Ishikawa (cell line): ENCODE results near the gene ADH7.

ENCODE experiments used
- CEBPB ChIP-seq: IDR thresholded peaks from 2 replicates; pipeline ENCODE4 v1.6.1; 2012
- CREB1 ChIP-seq: IDR thresholded peaks from 2 replicates; pipeline ENCODE4 v1.6.1; 2012; ENCODE audit warnings: low read depth
- EGR1 ChIP-seq: IDR thresholded peaks from 2 replicates; pipeline ENCODE4 v1.6.1; 2012
- EP300 ChIP-seq: IDR thresholded peaks from 2 replicates; pipeline ENCODE4 v1.6.1; 2012; ENCODE audit warnings: borderline replicate concordance
- FOXM1 ChIP-seq: IDR thresholded peaks from 2 replicates; pipeline ENCODE4 v1.6.1; 2012; ENCODE audit warnings: low read depth, borderline replicate concordance
- MAX ChIP-seq: IDR thresholded peaks from 2 replicates; pipeline ENCODE4 v1.6.1; 2012
- NFIC ChIP-seq: IDR thresholded peaks from 2 replicates; pipeline ENCODE4 v1.6.1; 2012
- RAD21 ChIP-seq: IDR thresholded peaks from 2 replicates; pipeline ENCODE4 v1.6.1; 2012; ENCODE audit warnings: low read depth
- REST ChIP-seq: IDR thresholded peaks from 2 replicates; pipeline ENCODE4 v1.6.1; 2012; ENCODE audit warnings: low read depth, mild to moderate bottlenecking
- TAF1 ChIP-seq: IDR thresholded peaks from 2 replicates; pipeline ENCODE4 v1.6.1; 2012; ENCODE audit warnings: low read depth, mild to moderate bottlenecking
- TCF12 ChIP-seq: IDR thresholded peaks from 2 replicates; pipeline ENCODE4 v1.6.1; 2012; ENCODE audit warnings: low read depth
- TEAD4 ChIP-seq: IDR thresholded peaks from 2 replicates; pipeline ENCODE4 v1.6.1; 2012
- USF1 ChIP-seq: IDR thresholded peaks from 2 replicates; pipeline ENCODE4 v1.6.1; 2012
- YY1 ChIP-seq: IDR thresholded peaks from 2 replicates; pipeline ENCODE4 v1.6.1; 2012; ENCODE audit warnings: low read depth
- ZBTB7A ChIP-seq: IDR thresholded peaks from 2 replicates; pipeline ENCODE4 v1.6.1; 2012; ENCODE audit warnings: low read depth

ADH7 gene

GRCh38 chr4:99413140-99413539 lies 22.0 kb downstream of the ADH7 start:
- TF ChIP-seq CEBPB, result peak; percentile 23; the same call in 1 of the 2 replicates
- no peak for TF ChIP-seq YY1
- no peak for TF ChIP-seq TAF1
- TF ChIP-seq NFIC, result no peak
- no peak for TF ChIP-seq EGR1

- TF ChIP-seq CREB1, result no peak
- no peak for TF ChIP-seq EP300
- no peak for TF ChIP-seq REST
- TF ChIP-seq YY1, result no peak
- TF ChIP-seq NFIC, result no peak
- no peak for TF ChIP-seq TCF12
- TF ChIP-seq EGR1, result no peak
- no peak for TF ChIP-seq RAD21
- no peak for TF ChIP-seq TEAD4
- no peak for TF ChIP-seq ZBTB7A
- TF ChIP-seq USF1, result no peak
- TF ChIP-seq MAX, result no peak
- no peak for TF ChIP-seq TAF1
- TF ChIP-seq CEBPB, result no peak
- TF ChIP-seq FOXM1, result no peak
Observed at GRCh38 chr4:99411041-99411440, 24.1 kb downstream of the ADH7 start.

- no peak for TF ChIP-seq TEAD4
- TF ChIP-seq TCF12, result no peak
- TF ChIP-seq REST, result no peak
- TF ChIP-seq EGR1, result no peak
- no peak for TF ChIP-seq ZBTB7A
- no peak for TF ChIP-seq EP300
- no peak for TF ChIP-seq FOXM1
- no peak for TF ChIP-seq CREB1
Observed at GRCh38 chr4:99410075-99410474, 25.1 kb downstream of the ADH7 start.

GRCh38 chr4:99408346-99408745 lies 26.8 kb downstream of the ADH7 start:
- TF ChIP-seq USF1, result no peak
- TF ChIP-seq CREB1, result no peak
- no peak for TF ChIP-seq TCF12

GRCh38 chr4:99405433-99406115 lies 29.6 kb downstream of the ADH7 start:
- TF ChIP-seq EGR1, result no peak
- TF ChIP-seq RAD21, result peak; percentile 94

GRCh38 chr4:99404595-99405287 lies 30.4 kb downstream of the ADH7 start:
- TF ChIP-seq REST (no peak), EP300 (no peak), RAD21 (no peak), CREB1 (no peak), YY1 (no peak), TAF1 (no peak), ZBTB7A (no peak), TCF12 (no peak), USF1 (no peak), CEBPB (no peak), FOXM1 (no peak)
